H9 (cell line): ENCODE data around the gene C19orf53. TPM values are rescaled to one million over a fixed set of nuclear protein-coding genes. Genes with fewer than 3 reads are reported as not detected.

Experiments used
- DNase-seq: peaks from one replicate; pipeline ENCODE4 v3.0.0-alpha.2; 2017
- H2AFZ ChIP-seq: one replicate; pipeline ENCODE4 v1.6.1; 2013; ENCODE audit warnings: mild to moderate bottlenecking, low read length, control low read depth, moderate library complexity
- H2AK5ac ChIP-seq: 2 replicates; pipeline ENCODE4 v1.6.1; 2013; ENCODE audit warnings: low read length, control low read depth, mixed read lengths; ENCODE audit not compliant: insufficient read length
- H2BK120ac ChIP-seq: one replicate; pipeline ENCODE4 v1.6.1; 2013; ENCODE audit warnings: low read depth, mild to moderate bottlenecking, low read length, control low read depth, inconsistent platforms; ENCODE audit not compliant: poor library complexity, severe bottlenecking
- H2BK12ac ChIP-seq: 2 replicates; pipeline ENCODE4 v1.6.1; 2013; ENCODE audit warnings: low read length, control low read depth, mixed read lengths, low read depth; ENCODE audit not compliant: insufficient read length
- H2BK15ac ChIP-seq: 2 replicates; pipeline ENCODE4 v1.6.1; 2013; ENCODE audit warnings: low read depth, low read length, control low read depth
- H2BK20ac ChIP-seq: one replicate; pipeline ENCODE4 v1.6.1; 2013; ENCODE audit warnings: low read depth, mild to moderate bottlenecking, low read length, control low read depth, inconsistent platforms; ENCODE audit not compliant: poor library complexity, severe bottlenecking
- H2BK5ac ChIP-seq: 2 replicates; pipeline ENCODE4 v1.6.1; 2013; ENCODE audit warnings: low read length, control low read depth, mixed read lengths; ENCODE audit not compliant: insufficient read length
- H3K14ac ChIP-seq: 2 replicates; pipeline ENCODE4 v1.6.1; 2013; ENCODE audit warnings: low read length, control low read depth; ENCODE audit not compliant: insufficient read depth
- H3K18ac ChIP-seq: 2 replicates; pipeline ENCODE4 v1.6.1; 2013; ENCODE audit warnings: low read depth, mild to moderate bottlenecking, mixed read lengths, low read length, control low read depth; ENCODE audit not compliant: insufficient read length
- H3K23ac ChIP-seq: 2 replicates; pipeline ENCODE4 v1.6.1; 2013; ENCODE audit warnings: low read length, control low read depth, mixed read lengths, low read depth; ENCODE audit not compliant: insufficient read length
- H3K23me2 ChIP-seq: 2 replicates; pipeline ENCODE4 v1.6.1; 2013; ENCODE audit warnings: low read depth, mild to moderate bottlenecking, mixed read lengths, low read length, control low read depth; ENCODE audit not compliant: insufficient read length, poor library complexity, severe bottlenecking
- H3K27ac ChIP-seq: 2 replicates; pipeline ENCODE4 v1.5.1; 2013; ENCODE audit warnings: low read length, control low read depth, mixed read lengths, low read depth; ENCODE audit not compliant: insufficient read length
- H3K27me3 ChIP-seq: 2 replicates; pipeline ENCODE4 v1.6.1; 2013; ENCODE audit warnings: low read length, control low read depth, inconsistent platforms; ENCODE audit not compliant: insufficient read depth
- H3K4ac ChIP-seq: 2 replicates; pipeline ENCODE4 v1.6.1; 2013; ENCODE audit warnings: low read depth, mild to moderate bottlenecking, control low read depth, inconsistent platforms, low read length, moderate library complexity
- H3K4me1 ChIP-seq: 2 replicates; pipeline ENCODE4 v1.6.1; 2013; ENCODE audit warnings: low read length, control low read depth, inconsistent platforms; ENCODE audit not compliant: insufficient read depth
- H3K4me2 ChIP-seq: 2 replicates; pipeline ENCODE4 v1.6.1; 2013; ENCODE audit warnings: low read length, control low read depth, mixed read lengths; ENCODE audit not compliant: insufficient read length, insufficient read depth
- H3K56ac ChIP-seq: 2 replicates; pipeline ENCODE4 v1.6.1; 2013; ENCODE audit warnings: low read depth, mild to moderate bottlenecking, mixed read lengths, low read length, control low read depth; ENCODE audit not compliant: insufficient read length
- H3K79me1 ChIP-seq: 2 replicates; pipeline ENCODE4 v1.6.1; 2013; ENCODE audit warnings: low read depth, mild to moderate bottlenecking, moderate library complexity, low read length, control low read depth, inconsistent platforms; ENCODE audit not compliant: insufficient read depth, poor library complexity, severe bottlenecking
- H3K79me2 ChIP-seq: 2 replicates; pipeline ENCODE4 v1.6.1; 2013; ENCODE audit warnings: low read length, control low read depth, inconsistent platforms; ENCODE audit not compliant: insufficient read depth
- H3K9ac ChIP-seq: 2 replicates; pipeline ENCODE4 v1.6.1; 2013; ENCODE audit warnings: low read length, control low read depth, mixed read lengths; ENCODE audit not compliant: insufficient read length; ENCODE audit errors: extremely low read depth
- H3K9me3 ChIP-seq: one replicate; pipeline ENCODE4 v1.6.1; 2013; ENCODE audit warnings: low read depth, low read length, inconsistent platforms; ENCODE audit not compliant: control insufficient read depth
- H3T11ph ChIP-seq: one replicate; pipeline ENCODE4 v1.6.1; 2013; ENCODE audit warnings: mild to moderate bottlenecking, low read length, control low read depth, inconsistent platforms
- H4K20me1 ChIP-seq: one replicate; pipeline ENCODE4 v1.6.1; 2013; ENCODE audit not compliant: control insufficient read depth, insufficient read length, insufficient read depth
- H4K5ac ChIP-seq: 2 replicates; pipeline ENCODE4 v1.6.1; 2013; ENCODE audit warnings: low read depth, mild to moderate bottlenecking, mixed read lengths, low read length, control low read depth; ENCODE audit not compliant: insufficient read length
- H4K8ac ChIP-seq: replicated peaks from 2 replicates; pipeline ENCODE4 v1.6.1; 2013; ENCODE audit warnings: low read length, control low read depth, mixed read lengths, low read depth; ENCODE audit not compliant: insufficient read length
- H4K91ac ChIP-seq: 2 replicates; pipeline ENCODE4 v1.6.1; 2013; ENCODE audit warnings: low read depth, mild to moderate bottlenecking, moderate library complexity, mixed read lengths, low read length, control low read depth; ENCODE audit not compliant: insufficient read length
- H3K27ac Mint-ChIP-seq, 3 experiments: 2 replicates in 2 of 3; 3 replicates in 1 of 3; pipeline ENCODE4 v1.8.0; 2020 to 2021; ENCODE audit warnings: mixed read lengths in 3 of 3, mild to moderate bottlenecking in 1 of 3, moderate library complexity in 1 of 3
- H3K27me3 Mint-ChIP-seq: 2 replicates; pipeline ENCODE4 v1.8.0; 2021; ENCODE audit warnings: low read depth, mild to moderate bottlenecking, moderate library complexity, mixed read lengths
- H3K36me3 Mint-ChIP-seq, 3 experiments: 2 replicates in 2 of 3; 3 replicates in 1 of 3; pipeline ENCODE4 v1.8.0; 2020 to 2021; ENCODE audit warnings: low read depth in 3 of 3, mixed read lengths in 3 of 3; ENCODE audit not compliant: insufficient read depth in 1 of 3
- H3K4me1 Mint-ChIP-seq, 2 experiments: 2 replicates each; pipeline ENCODE4 v1.8.0; 2020; ENCODE audit warnings: mixed read lengths in 2 of 2
- H3K4me3 Mint-ChIP-seq, 2 experiments: 2 replicates in 1 of 2; 3 replicates in 1 of 2; pipeline ENCODE4 v1.8.0; 2020 to 2021; ENCODE audit warnings: mild to moderate bottlenecking in 2 of 2, mixed read lengths in 2 of 2, moderate library complexity in 1 of 2
- H3K9me3 Mint-ChIP-seq, 2 experiments: 2 replicates in 1 of 2; 3 replicates in 1 of 2; pipeline ENCODE4 v1.8.0; 2020; ENCODE audit warnings: mild to moderate bottlenecking in 2 of 2, mixed read lengths in 2 of 2, moderate library complexity in 1 of 2
- WGBS: extraction: QIAGEN DNeasy Blood & Tissue Kit; methylation state at CpG from one replicate; pipeline ENCODE4 v1.1.7; 2013; ENCODE audit warnings: missing lambda C conversion rate, low lambda C conversion rate, mixed read lengths; ENCODE audit not compliant: insufficient read length; ENCODE audit errors: extremely low coverage; 5-methylcytosine and 5-hydroxymethylcytosine counted together
- total RNA-seq: library from RNA; stranded (reverse); gene quantifications from 2 replicates; pipeline ENCODE4 v1.2.1, GENCODE V29; 2021
- TF ChIP-seq, protein P1 (sequence below): fragments of 200-600 bp; sonication (generic); conservative IDR thresholded peaks from 3 replicates; pipeline ENCODE4 v1.8.0; 2021; ENCODE audit warnings: antibody characterized with exemption, mild to moderate bottlenecking

Gene C19orf53
- total RNA-seq, 1 experiment from 2014 or later = 129 TPM

DNA sequence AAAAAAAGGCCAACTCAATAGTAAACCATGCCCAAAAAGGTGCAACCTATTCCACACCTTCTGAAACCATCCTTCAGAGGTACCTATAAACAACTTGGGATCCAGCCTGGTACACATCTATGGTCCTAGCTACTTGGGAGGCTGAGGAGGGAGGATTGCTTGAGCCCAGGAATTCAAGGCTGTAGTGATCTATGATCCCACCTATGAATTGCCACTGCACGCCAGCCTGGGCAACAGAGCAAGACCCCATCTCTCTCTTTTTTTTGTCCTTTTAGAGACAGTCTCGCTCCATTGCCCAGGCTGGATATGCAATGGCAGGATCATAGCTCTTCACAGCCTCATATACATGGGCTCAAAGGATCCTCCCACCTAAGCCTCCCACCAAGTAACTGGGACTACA is 47.0 kb downstream of the C19orf53 start:
- H3K9me3 ChIP-seq = no peaks in the 10 kb centered on the region
- H3K23ac ChIP-seq = no peak overlapping the region
- H4K20me1 ChIP-seq = no peaks in the 10 kb centered on the region
- H3K79me2 ChIP-seq = no peaks in the 10 kb centered on the region
- no peak overlapping the region for H3K18ac ChIP-seq
- H3K27ac ChIP-seq = no peak overlapping the region
- no CpG with 5 or more reads among the region's 2 CpGs for WGBS
- no peaks in the 10 kb centered on the region for H3K4me1 ChIP-seq
- no peak overlapping the region for H4K91ac ChIP-seq
- H2AK5ac ChIP-seq = no peak overlapping the region
- no peak overlapping the region for H2AFZ ChIP-seq
- H3K14ac ChIP-seq = no peak overlapping the region
- H3K56ac ChIP-seq = no peak overlapping the region
- no peak overlapping the region for H2BK15ac ChIP-seq
- H3K27ac Mint-ChIP-seq = no peak overlapping the region
- peaks cover 24 to 65% (median 36%) of the 10 kb centered on the region in 3 experiments for H3K36me3 Mint-ChIP-seq
- TF ChIP-seq, protein P1, sequence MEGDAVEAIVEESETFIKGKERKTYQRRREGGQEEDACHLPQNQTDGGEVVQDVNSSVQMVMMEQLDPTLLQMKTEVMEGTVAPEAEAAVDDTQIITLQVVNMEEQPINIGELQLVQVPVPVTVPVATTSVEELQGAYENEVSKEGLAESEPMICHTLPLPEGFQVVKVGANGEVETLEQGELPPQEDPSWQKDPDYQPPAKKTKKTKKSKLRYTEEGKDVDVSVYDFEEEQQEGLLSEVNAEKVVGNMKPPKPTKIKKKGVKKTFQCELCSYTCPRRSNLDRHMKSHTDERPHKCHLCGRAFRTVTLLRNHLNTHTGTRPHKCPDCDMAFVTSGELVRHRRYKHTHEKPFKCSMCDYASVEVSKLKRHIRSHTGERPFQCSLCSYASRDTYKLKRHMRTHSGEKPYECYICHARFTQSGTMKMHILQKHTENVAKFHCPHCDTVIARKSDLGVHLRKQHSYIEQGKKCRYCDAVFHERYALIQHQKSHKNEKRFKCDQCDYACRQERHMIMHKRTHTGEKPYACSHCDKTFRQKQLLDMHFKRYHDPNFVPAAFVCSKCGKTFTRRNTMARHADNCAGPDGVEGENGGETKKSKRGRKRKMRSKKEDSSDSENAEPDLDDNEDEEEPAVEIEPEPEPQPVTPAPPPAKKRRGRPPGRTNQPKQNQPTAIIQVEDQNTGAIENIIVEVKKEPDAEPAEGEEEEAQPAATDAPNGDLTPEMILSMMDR = no peak
- H2BK12ac ChIP-seq = no peak overlapping the region
- H2BK20ac ChIP-seq = no peak overlapping the region
- H3T11ph ChIP-seq = no peak overlapping the region
- no peaks in the 10 kb centered on the region for H3K27me3 Mint-ChIP-seq
- H2BK120ac ChIP-seq = no peak overlapping the region
- DNase-seq = no peak
- H3K4me2 ChIP-seq = no peak overlapping the region
- peaks cover 9 to 17% of the 10 kb centered on the region in 2 experiments for H3K4me1 Mint-ChIP-seq
- no peak overlapping the region for H3K9ac ChIP-seq
- no peaks in the 10 kb centered on the region for H3K9me3 Mint-ChIP-seq
- peaks cover 4% of the 10 kb centered on the region for H3K23me2 ChIP-seq
- H3K79me1 ChIP-seq = no peaks in the 10 kb centered on the region
- no peak overlapping the region for H4K5ac ChIP-seq
- H3K27me3 ChIP-seq = no peaks in the 10 kb centered on the region
- no peak overlapping the region for H2BK5ac ChIP-seq
- no peak overlapping the region for H3K4ac ChIP-seq
- H4K8ac ChIP-seq = no peak overlapping the region
- H3K4me3 Mint-ChIP-seq = no peak overlapping the region
